ENCODE measurements around the gene NPPB.
A peak's percentile ranks its signal among the peaks of the same experiment; 100 is the strongest.
"Not testable (repeated sequence)": the region's sequence is repeated elsewhere in the genome, so short reads cannot be mapped to it uniquely, and the experiment has no call there.

NPPB gene

DNA sequence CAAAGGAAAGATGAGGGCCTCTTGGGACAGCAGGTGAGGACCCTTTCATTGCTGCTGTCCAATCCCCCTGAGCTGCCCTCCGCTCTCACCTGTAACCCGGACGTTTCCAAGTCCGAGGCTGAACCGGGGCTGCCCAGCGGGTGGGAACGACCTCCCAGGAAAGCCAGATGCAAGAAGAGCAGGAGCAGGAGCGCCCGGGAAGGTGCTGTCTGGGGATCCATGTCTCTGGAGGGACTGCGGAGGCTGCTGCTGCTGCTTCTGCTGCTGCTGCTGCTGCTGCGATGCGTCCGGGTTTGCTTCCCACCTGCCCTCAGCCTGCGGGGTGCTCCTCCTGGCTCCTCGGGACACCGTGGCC, at the start of gene NPPB:
NPPB (minus strand) TSS at position 333 of the 355 bp plus-strand sequence; CDS start at position 221, 112 bp downstream.
- DNase-seq = no peak

GRCh38 chr1:11908095-11908675, 49.4 kb upstream of the NPPB start:
- DNase-seq = peak; percentile 97

GRCh38 chr1:11907275-11908094, 48.7 kb upstream of the NPPB start:
- DNase-seq = peak; percentile 98

- DNase-seq = no peak
Measured at GRCh38 chr1:11906870-11907269, 48.1 kb upstream of the NPPB start.

- DNase-seq = no peak
Measured at GRCh38 chr1:11904978-11905377, 46.2 kb upstream of the NPPB start.

DNA sequence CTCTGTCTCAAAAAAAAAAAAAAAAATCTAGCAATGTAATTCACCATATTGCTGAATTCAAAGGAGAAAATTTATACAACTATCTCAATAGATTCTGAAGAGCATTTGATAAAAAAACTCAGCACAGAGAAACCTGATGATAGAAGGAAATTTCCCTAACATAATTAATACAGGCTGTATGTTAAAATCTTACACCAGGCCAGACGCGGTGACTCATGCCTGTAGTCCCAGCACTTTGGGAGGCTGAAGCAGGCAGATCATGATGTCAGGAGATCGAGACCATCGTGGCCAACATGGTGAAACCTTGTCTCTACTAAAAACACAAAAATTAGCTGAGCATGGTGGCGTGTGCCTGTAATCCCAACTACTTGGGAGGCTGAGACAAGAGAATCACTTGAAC, 45.4 kb upstream of the NPPB start:
- DNase-seq = not testable (repeated sequence)

GRCh38 chr1:11903210-11903609, 44.5 kb upstream of the NPPB start:
- DNase-seq = no peak

DNA sequence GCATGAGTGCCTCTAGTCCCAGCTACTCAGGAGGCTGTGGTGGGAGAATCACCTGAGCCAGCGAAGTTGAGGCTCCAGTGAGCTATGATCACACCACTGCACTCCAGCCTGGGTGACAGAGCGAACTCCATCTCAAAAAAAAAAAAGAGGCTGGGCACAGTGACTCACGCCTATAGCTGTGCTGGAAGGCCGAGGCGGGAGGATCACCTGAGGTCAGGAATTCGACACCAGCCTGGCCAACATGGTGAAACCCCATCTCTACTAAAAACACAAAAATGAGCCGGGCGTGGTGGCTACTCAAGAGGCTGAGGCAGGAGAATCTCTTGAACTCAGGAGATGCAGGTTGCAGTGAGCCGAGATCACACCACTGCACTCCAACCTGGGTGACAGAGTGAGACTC, 42.7 kb upstream of the NPPB start:
- not testable (repeated sequence) for DNase-seq

DNA sequence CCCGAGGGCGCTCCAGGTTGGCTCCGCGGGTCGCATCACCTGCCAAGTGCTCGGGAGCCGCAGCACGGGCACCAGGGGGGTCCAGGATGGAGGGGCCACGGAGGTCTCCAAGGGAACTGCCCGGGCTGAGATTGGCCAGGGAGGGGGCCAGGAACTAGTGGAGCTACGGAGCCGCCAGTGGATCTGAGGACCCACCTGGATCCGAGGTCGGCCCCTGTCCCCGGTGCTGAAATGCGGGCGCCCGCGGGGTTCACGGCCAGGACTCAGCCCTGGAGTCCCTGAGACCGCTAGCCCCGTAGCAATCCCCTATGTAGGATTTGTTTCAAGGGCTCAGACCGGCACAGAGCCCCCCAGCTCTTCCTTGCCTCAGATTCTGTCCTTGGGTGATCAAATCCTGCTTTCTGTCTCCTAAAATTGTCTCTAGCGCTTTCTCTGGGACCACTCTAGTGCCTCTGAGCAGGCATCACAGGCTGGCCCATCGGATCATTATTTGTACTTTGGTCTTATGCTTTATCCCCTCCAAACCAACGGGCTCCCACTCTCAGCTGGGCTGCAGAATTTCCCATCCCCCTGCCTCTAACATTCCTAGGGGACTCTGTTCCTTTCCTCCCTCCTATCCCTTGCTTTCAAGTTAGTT, 40.2 kb upstream of the NPPB start:
- peak; percentile 40 for DNase-seq

DNA sequence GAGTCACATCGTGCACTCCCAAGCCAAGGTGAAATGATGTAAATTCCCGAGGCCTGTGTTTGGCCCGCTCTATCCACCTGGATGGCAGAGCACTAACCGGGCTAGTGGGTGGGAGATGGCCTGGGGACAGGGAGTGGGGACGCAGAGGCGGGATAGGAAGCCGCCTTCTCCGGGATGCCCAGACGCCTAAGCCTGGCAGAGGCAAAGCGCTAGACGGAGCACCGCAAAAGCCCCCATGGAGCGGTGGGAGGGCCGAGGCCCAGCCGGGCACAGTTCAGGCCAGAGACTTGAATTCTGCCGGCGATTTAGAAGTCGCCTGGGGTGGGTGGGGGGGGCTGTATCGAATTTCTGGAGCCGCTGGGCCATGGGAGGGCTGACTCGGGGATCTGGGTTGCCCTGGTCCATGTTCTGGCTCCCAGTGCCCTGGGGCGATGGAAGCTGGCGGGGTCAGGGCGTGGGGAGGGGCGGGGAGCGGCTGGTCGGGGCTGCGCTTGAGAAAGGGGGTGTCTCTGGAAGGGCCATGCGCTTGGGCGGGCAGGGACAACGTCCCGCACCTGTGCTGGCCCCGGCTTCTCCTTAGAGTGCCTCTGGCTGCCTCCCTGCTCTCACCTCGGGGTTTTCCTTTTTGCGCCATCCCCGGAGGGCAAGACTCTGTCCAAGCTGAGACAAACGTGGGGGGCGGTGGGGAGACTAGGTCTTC, 39.5 kb upstream of the NPPB start:
- no peak for DNase-seq

- DNase-seq = not testable (repeated sequence)
Measured at GRCh38 chr1:11894501-11894900, 35.8 kb upstream of the NPPB start.

GRCh38 chr1:11893907-11894251, 35.1 kb upstream of the NPPB start:
- DNase-seq = peak; percentile 68

GRCh38 chr1:11891433-11892186, 32.9 kb upstream of the NPPB start:
- DNase-seq = no peak

DNA sequence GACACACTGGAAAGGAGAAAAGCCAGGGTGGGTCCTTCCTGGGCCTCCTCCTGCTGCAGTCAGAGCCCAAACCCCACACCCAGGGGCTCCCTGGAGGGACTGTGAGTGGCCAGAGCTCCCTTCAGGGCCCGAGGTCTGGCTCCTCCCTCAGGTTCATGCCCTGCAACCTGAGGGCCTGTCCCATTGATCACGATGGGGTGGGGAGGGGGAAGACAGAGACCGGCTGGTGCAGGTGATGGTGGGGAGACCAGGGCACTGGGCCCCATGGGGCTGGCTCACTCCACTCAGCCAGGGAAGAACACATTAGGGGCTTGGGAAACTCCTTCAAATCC, 30.1 kb upstream of the NPPB start:
- no peak for DNase-seq

DNA sequence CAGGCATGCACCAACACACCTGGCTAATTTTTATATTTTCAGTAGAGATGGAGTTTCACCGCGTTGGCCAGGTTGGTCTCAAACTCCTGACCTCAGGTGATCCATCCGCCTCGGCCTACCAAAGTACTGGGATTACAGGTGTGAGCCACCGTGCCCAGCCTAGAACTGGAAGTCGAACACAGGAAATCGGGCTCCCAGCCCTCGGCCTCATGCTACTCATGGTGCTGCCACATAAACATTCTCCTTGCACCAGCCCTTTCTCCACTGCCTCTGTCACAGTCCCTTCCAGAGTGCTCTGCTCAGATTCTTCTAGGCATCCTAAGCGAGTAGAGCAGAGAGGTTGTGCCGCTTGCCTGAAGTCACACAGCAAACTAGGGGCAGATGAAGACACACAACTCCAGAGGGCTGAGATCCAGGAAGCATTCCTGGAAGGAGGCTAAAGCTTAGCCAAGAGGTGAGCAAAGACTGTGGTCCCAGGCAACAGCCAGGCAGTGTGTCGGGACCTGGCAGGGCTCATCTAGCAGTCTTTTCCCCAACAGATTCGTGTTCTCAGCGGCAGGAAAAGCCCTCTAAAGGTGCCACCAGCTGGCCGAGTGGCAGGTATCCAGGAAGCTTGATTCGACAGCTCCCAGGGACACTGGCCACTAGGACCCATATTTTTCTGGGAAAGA, 29.6 kb upstream of the NPPB start:
- DNase-seq = no peak

- DNase-seq = no peak
Measured at GRCh38 chr1:11887666-11888007, 28.9 kb upstream of the NPPB start.

- no peak for DNase-seq
Measured at GRCh38 chr1:11886986-11887665, 28.4 kb upstream of the NPPB start.

GRCh38 chr1:11885916-11886315, 27.2 kb upstream of the NPPB start:
- peak; percentile 63 for DNase-seq

DNA sequence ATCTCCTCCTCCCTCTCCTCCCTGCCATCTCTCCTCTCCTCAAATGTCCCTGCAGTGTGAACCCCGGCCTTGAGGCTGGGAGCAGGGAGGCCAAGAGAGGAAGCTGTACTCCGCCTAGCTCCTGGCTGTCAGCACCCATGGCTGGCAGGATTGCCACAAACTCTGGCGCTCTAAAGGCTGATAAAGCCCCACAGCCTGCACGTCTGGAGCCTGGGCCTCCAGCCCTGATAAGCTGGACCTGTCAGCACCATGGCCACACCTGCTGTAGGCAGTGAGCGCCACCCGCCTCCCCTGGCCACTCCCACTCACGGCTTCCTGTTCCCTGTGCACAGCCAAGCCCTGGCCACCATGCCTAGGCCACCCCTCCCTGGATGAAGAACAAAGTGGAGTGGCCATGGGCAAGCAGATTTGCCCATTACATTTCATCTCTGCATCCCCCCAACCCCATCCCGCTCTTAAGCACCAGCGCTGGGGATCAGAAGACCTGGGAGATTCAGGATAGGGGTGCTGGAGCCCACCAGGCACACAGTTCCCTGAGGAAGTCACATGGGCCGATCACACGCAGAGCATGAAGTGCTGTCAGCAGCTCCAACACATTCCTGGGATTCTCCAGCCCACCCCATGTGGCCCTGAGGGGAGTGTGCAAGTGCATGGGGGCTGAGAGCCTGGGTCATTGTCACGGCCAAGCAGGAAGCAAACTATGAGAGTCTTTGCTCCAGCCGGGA, 24.2 kb upstream of the NPPB start:
- peak; percentile 56 for DNase-seq

GRCh38 chr1:11881749-11882441, 23.1 kb upstream of the NPPB start:
- DNase-seq = no peak

All from eye (tissue), 1 donor.